ELF-1 (cell line): ENCODE results near the gene RNF13.
A peak's percentile ranks its signal among the peaks of the same experiment; 100 is the strongest.
"Not testable (repeated sequence)": the region's sequence is repeated elsewhere in the genome, so short reads cannot be mapped to it uniquely, and the experiment has no call there.

Experiments
- DNase-seq: peaks from one replicate; pipeline ENCODE4 v3.0.0-alpha.2; 2016; ENCODE audit warnings: low read depth, low spot score

Gene RNF13

GRCh38 chr3:149954812-149955211 is 141.8 kb downstream of the RNF13 start:
- DNase-seq = no peak

- no peak for DNase-seq
Measured at GRCh38 chr3:149955449-149955848, 142.4 kb downstream of the RNF13 start.

- DNase-seq = no peak
Measured at GRCh38 chr3:149957361-149958125, 144.5 kb downstream of the RNF13 start.

GRCh38 chr3:149958171-149958796 is 145.3 kb downstream of the RNF13 start:
- DNase-seq = no peak

- no peak for DNase-seq
Measured at GRCh38 chr3:149959443-149959842, 146.4 kb downstream of the RNF13 start.

GRCh38 chr3:149963485-149963884 is 150.5 kb downstream of the RNF13 start:
- no peak for DNase-seq

- no peak for DNase-seq
Measured at GRCh38 chr3:149964291-149964690, 151.3 kb downstream of the RNF13 start.

- no peak for DNase-seq
Measured at GRCh38 chr3:149965278-149965677, 152.3 kb downstream of the RNF13 start.

- no peak for DNase-seq
Measured at GRCh38 chr3:149967086-149967685, 154.2 kb downstream of the RNF13 start.

- DNase-seq = peak; percentile 41
Measured at GRCh38 chr3:149968216-149968615, 155.2 kb downstream of the RNF13 start.

- peak; percentile 91 for DNase-seq
Measured at GRCh38 chr3:149969110-149969939, 156.3 kb downstream of the RNF13 start.

- peak; percentile 86 for DNase-seq
Measured at GRCh38 chr3:149969940-149970715, 157.1 kb downstream of the RNF13 start.

- peak; percentile 82 for DNase-seq
Measured at GRCh38 chr3:149970716-149971402, 157.8 kb downstream of the RNF13 start, which contains the start of gene PFN2. PFN2 (minus strand) TSS chr3:149970895; CDS start chr3:149970856, 39 bp downstream.

GRCh38 chr3:149971403-149972075 is 158.5 kb downstream of the RNF13 start:
- DNase-seq = peak; percentile 86

- peak; percentile 32 for DNase-seq
Measured at GRCh38 chr3:149975919-149976318, 162.9 kb downstream of the RNF13 start.

- no peak for DNase-seq
Measured at GRCh38 chr3:149977386-149977785, 164.4 kb downstream of the RNF13 start.

GRCh38 chr3:149981979-149982378 is 169.0 kb downstream of the RNF13 start:
- not testable (repeated sequence) for DNase-seq

- DNase-seq = not testable (repeated sequence)
Measured at GRCh38 chr3:149983053-149983452, 170.0 kb downstream of the RNF13 start.

- DNase-seq = no peak
Measured at GRCh38 chr3:149983628-149984027, 170.6 kb downstream of the RNF13 start.

- no peak for DNase-seq
Measured at GRCh38 chr3:149989307-149989706, 176.3 kb downstream of the RNF13 start.
